HepG2 (cell line): ENCODE data around the gene KLHL12. TPM values are rescaled to one million over a fixed set of nuclear protein-coding genes. Genes with fewer than 3 reads are reported as not detected.

Source experiments
- EZH2 ChIP-seq: conservative IDR thresholded peaks from 2 replicates; pipeline ENCODE4 v1.6.1; 2012; ENCODE audit warnings: mild to moderate bottlenecking, low read depth, low read length, moderate library complexity
- FOSL1 ChIP-seq: sonication (generic); formaldehyde crosslinking; IDR thresholded peaks from 2 replicates; pipeline ENCODE4 v1.9.0; 2021; ENCODE audit warnings: missing genetic modification reagents, borderline replicate concordance
- FOXK1 ChIP-seq: sonication (generic); formaldehyde crosslinking; IDR thresholded peaks from 2 replicates; pipeline ENCODE4 v1.4.0; 2020; ENCODE audit warnings: low read depth, missing genetic modification reagents, borderline replicate concordance
- HMGA1 ChIP-seq: sonication (generic); formaldehyde crosslinking; conservative IDR thresholded peaks from 2 replicates; pipeline ENCODE4 v1.4.0; 2020; ENCODE audit warnings: missing genetic modification reagents
- KAT2B ChIP-seq: fragments of 150-350 bp; IDR thresholded peaks from 2 replicates; pipeline ENCODE4 v1.6.1; 2014; ENCODE audit warnings: low read depth, low read length, borderline replicate concordance
- SIN3A ChIP-seq: IDR thresholded peaks from 2 replicates; pipeline ENCODE4 v1.6.1; 2011; ENCODE audit warnings: low read depth, mild to moderate bottlenecking, control low read depth, low read length, borderline replicate concordance
- SIX4 ChIP-seq: sonication (generic); formaldehyde crosslinking; IDR thresholded peaks from 2 replicates; pipeline ENCODE4 v1.4.0; 2020; ENCODE audit warnings: missing genetic modification reagents
- TARDBP ChIP-seq: sonication (generic); formaldehyde crosslinking; IDR thresholded peaks from 2 replicates; pipeline ENCODE4 v1.8.0; 2022; ENCODE audit warnings: mild to moderate bottlenecking, missing genetic modification reagents
- THAP11 ChIP-seq: IDR thresholded peaks from 2 replicates; pipeline ENCODE4 v1.6.1; 2016; ENCODE audit warnings: missing biosample characterization, missing genetic modification reagents
- ZSCAN31 ChIP-seq: sonication (generic); formaldehyde crosslinking; IDR thresholded peaks from 2 replicates; pipeline ENCODE4 v1.5.0; 2020; ENCODE audit warnings: low read depth, mild to moderate bottlenecking, missing genetic modification reagents
- polyA plus RNA-seq, 8 experiments: library from polyadenylated mRNA; depleted of rRNA in 3 of 8; stranded (reverse) in 7 of 8; unstranded in 1 of 8; fragments of >200 nt; fragmentation: Illumina TruSeq in 4 of 8; extraction: Trizol in 4 of 8; gene quantifications; 2 replicates each; pipeline versions ENCODE4 v1.2.1 to v1.2.3, GENCODE V29; 2011 to 2016; ENCODE audit warnings: low read depth in 4 of 8, missing spikeins in 1 of 8, mixed read lengths in 1 of 8; ENCODE audit not compliant: insufficient read depth in 1 of 8
- total RNA-seq, 5 experiments: library from RNA; depleted of rRNA; stranded (reverse); fragments of >200 nt; fragmentation: Illumina TruSeq; extraction: Trizol; gene quantifications; 2 replicates each; pipeline ENCODE4 v1.2.3, GENCODE V29; 2016; ENCODE audit warnings: low read depth in 1 of 5
- TF ChIP-seq, protein P1 (sequence below): sonication (generic); formaldehyde crosslinking; IDR thresholded peaks from 2 replicates; pipeline ENCODE4 v1.4.0; 2020; ENCODE audit warnings: missing genetic modification reagents, mild to moderate bottlenecking, borderline replicate concordance
- TF ChIP-seq, protein P2 (sequence below): sonication (generic); formaldehyde crosslinking; IDR thresholded peaks from 2 replicates; pipeline ENCODE4 v1.5.1; 2020; ENCODE audit warnings: missing genetic modification reagents, mild to moderate bottlenecking, borderline replicate concordance
- TF ChIP-seq, protein P3 (sequence below): sonication (generic); formaldehyde crosslinking; IDR thresholded peaks from 2 replicates; pipeline ENCODE4 v1.4.0; 2020; ENCODE audit warnings: mild to moderate bottlenecking, missing genetic modification reagents, borderline replicate concordance
- TF ChIP-seq, protein P4 (sequence below): sonication (generic); formaldehyde crosslinking; IDR thresholded peaks from 2 replicates; pipeline ENCODE4 v1.4.0; 2020; ENCODE audit warnings: missing genetic modification reagents
- TF ChIP-seq, protein P5 (sequence below): sonication (generic); formaldehyde crosslinking; IDR thresholded peaks from 2 replicates; pipeline ENCODE4 v1.4.0; 2020; ENCODE audit warnings: mild to moderate bottlenecking, missing genetic modification reagents

Gene KLHL12
- total and polyA plus RNA-seq, 2 of the 13 experiments (the other 11 are each of a cell fraction or from before 2014, with no cell fraction given): 19.2 to 25.2 TPM

DNA sequence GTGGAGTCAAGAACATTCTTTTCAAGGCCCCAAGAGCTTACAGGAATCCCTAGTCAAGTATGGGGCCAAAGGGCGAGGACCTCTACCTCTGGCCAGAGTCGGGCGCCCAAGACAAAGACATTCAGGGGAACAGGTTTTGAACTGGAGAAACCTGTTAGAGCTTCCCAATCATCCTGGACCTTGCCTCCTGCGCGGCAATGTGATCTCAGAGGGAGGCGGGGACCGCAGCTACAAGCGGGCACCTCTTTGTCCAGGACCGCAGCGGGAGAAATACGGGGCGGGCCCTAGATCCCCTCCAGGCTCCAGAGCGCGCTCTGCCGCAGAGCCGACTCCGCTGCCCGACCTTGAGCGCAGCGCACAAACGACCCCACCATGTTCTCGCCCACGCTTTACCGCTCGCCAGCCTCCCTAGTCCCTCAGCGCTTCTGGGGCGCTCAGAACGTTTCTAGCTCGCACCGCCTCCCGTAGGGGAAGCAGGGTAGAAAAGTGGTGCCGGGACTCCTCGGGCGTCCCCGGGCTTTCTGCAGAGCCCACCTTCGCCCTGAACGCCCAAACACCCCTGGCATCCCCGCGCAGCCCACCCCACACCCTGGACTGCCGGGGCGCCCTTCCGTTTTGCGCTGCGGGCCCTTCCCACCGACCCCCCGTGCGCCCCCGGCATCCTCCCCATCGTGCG, 66.2 kb downstream of the KLHL12 start (continued):
- TF ChIP-seq EZH2 (no peak), ZSCAN31 (no peak; the same call in none of the 2 replicates), HMGA1 (CRISPR knock-in tag) (no peak), FOXK1 (CRISPR knock-in tag) (peak; percentile 14; the same call in 1 of the 2 replicates), SIN3A (peak; percentile 37; the same call in 1 of the 2 replicates), FOSL1 (CRISPR knock-in tag) (no peak), SIX4 (CRISPR knock-in tag) (0 out of 2 replicates have a peak, but pooled peaks have one; percentile 14), KAT2B (no peak), TARDBP (CRISPR knock-in tag) (no peak; the same call in 1 of the 2 replicates), THAP11 (CRISPR knock-in tag) (peak; percentile 41; the same call in 1 of the 2 replicates)
- TF ChIP-seq, protein P1, sequence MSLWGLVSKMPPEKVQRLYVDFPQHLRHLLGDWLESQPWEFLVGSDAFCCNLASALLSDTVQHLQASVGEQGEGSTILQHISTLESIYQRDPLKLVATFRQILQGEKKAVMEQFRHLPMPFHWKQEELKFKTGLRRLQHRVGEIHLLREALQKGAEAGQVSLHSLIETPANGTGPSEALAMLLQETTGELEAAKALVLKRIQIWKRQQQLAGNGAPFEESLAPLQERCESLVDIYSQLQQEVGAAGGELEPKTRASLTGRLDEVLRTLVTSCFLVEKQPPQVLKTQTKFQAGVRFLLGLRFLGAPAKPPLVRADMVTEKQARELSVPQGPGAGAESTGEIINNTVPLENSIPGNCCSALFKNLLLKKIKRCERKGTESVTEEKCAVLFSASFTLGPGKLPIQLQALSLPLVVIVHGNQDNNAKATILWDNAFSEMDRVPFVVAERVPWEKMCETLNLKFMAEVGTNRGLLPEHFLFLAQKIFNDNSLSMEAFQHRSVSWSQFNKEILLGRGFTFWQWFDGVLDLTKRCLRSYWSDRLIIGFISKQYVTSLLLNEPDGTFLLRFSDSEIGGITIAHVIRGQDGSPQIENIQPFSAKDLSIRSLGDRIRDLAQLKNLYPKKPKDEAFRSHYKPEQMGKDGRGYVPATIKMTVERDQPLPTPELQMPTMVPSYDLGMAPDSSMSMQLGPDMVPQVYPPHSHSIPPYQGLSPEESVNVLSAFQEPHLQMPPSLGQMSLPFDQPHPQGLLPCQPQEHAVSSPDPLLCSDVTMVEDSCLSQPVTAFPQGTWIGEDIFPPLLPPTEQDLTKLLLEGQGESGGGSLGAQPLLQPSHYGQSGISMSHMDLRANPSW (CRISPR knock-in tag): no peak
- TF ChIP-seq, protein P2, sequence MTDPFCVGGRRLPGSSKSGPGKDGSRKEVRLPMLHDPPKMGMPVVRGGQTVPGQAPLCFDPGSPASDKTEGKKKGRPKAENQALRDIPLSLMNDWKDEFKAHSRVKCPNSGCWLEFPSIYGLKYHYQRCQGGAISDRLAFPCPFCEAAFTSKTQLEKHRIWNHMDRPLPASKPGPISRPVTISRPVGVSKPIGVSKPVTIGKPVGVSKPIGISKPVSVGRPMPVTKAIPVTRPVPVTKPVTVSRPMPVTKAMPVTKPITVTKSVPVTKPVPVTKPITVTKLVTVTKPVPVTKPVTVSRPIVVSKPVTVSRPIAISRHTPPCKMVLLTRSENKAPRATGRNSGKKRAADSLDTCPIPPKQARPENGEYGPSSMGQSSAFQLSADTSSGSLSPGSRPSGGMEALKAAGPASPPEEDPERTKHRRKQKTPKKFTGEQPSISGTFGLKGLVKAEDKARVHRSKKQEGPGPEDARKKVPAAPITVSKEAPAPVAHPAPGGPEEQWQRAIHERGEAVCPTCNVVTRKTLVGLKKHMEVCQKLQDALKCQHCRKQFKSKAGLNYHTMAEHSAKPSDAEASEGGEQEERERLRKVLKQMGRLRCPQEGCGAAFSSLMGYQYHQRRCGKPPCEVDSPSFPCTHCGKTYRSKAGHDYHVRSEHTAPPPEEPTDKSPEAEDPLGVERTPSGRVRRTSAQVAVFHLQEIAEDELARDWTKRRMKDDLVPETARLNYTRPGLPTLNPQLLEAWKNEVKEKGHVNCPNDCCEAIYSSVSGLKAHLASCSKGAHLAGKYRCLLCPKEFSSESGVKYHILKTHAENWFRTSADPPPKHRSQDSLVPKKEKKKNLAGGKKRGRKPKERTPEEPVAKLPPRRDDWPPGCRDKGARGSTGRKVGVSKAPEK: 0 out of 2 replicates have a peak, but pooled peaks have one; percentile 54
- TF ChIP-seq, protein P3, sequence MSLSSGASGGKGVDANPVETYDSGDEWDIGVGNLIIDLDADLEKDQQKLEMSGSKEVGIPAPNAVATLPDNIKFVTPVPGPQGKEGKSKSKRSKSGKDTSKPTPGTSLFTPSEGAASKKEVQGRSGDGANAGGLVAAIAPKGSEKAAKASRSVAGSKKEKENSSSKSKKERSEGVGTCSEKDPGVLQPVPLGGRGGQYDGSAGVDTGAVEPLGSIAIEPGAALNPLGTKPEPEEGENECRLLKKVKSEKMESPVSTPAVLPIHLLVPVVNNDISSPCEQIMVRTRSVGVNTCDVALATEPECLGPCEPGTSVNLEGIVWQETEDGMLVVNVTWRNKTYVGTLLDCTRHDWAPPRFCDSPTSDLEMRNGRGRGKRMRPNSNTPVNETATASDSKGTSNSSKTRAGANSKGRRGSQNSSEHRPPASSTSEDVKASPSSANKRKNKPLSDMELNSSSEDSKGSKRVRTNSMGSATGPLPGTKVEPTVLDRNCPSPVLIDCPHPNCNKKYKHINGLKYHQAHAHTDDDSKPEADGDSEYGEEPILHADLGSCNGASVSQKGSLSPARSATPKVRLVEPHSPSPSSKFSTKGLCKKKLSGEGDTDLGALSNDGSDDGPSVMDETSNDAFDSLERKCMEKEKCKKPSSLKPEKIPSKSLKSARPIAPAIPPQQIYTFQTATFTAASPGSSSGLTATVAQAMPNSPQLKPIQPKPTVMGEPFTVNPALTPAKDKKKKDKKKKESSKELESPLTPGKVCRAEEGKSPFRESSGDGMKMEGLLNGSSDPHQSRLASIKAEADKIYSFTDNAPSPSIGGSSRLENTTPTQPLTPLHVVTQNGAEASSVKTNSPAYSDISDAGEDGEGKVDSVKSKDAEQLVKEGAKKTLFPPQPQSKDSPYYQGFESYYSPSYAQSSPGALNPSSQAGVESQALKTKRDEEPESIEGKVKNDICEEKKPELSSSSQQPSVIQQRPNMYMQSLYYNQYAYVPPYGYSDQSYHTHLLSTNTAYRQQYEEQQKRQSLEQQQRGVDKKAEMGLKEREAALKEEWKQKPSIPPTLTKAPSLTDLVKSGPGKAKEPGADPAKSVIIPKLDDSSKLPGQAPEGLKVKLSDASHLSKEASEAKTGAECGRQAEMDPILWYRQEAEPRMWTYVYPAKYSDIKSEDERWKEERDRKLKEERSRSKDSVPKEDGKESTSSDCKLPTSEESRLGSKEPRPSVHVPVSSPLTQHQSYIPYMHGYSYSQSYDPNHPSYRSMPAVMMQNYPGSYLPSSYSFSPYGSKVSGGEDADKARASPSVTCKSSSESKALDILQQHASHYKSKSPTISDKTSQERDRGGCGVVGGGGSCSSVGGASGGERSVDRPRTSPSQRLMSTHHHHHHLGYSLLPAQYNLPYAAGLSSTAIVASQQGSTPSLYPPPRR (CRISPR knock-in tag): no peak
- TF ChIP-seq, protein P4, sequence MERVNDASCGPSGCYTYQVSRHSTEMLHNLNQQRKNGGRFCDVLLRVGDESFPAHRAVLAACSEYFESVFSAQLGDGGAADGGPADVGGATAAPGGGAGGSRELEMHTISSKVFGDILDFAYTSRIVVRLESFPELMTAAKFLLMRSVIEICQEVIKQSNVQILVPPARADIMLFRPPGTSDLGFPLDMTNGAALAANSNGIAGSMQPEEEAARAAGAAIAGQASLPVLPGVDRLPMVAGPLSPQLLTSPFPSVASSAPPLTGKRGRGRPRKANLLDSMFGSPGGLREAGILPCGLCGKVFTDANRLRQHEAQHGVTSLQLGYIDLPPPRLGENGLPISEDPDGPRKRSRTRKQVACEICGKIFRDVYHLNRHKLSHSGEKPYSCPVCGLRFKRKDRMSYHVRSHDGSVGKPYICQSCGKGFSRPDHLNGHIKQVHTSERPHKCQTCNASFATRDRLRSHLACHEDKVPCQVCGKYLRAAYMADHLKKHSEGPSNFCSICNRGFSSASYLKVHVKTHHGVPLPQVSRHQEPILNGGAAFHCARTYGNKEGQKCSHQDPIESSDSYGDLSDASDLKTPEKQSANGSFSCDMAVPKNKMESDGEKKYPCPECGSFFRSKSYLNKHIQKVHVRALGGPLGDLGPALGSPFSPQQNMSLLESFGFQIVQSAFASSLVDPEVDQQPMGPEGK (CRISPR knock-in tag): peak; percentile 40; the same call in 1 of the 2 replicates
- TF ChIP-seq, protein P5, sequence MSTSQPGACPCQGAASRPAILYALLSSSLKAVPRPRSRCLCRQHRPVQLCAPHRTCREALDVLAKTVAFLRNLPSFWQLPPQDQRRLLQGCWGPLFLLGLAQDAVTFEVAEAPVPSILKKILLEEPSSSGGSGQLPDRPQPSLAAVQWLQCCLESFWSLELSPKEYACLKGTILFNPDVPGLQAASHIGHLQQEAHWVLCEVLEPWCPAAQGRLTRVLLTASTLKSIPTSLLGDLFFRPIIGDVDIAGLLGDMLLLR (CRISPR knock-in tag): no peak; the same call in none of the 2 replicates
